Measurements from ENCODE around the gene SHB.
A peak's percentile ranks its signal among the peaks of the same experiment; 100 is the strongest.

The SHB gene, protein sequence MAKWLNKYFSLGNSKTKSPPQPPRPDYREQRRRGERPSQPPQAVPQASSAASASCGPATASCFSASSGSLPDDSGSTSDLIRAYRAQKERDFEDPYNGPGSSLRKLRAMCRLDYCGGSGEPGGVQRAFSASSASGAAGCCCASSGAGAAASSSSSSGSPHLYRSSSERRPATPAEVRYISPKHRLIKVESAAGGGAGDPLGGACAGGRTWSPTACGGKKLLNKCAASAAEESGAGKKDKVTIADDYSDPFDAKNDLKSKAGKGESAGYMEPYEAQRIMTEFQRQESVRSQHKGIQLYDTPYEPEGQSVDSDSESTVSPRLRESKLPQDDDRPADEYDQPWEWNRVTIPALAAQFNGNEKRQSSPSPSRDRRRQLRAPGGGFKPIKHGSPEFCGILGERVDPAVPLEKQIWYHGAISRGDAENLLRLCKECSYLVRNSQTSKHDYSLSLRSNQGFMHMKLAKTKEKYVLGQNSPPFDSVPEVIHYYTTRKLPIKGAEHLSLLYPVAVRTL

DNA sequence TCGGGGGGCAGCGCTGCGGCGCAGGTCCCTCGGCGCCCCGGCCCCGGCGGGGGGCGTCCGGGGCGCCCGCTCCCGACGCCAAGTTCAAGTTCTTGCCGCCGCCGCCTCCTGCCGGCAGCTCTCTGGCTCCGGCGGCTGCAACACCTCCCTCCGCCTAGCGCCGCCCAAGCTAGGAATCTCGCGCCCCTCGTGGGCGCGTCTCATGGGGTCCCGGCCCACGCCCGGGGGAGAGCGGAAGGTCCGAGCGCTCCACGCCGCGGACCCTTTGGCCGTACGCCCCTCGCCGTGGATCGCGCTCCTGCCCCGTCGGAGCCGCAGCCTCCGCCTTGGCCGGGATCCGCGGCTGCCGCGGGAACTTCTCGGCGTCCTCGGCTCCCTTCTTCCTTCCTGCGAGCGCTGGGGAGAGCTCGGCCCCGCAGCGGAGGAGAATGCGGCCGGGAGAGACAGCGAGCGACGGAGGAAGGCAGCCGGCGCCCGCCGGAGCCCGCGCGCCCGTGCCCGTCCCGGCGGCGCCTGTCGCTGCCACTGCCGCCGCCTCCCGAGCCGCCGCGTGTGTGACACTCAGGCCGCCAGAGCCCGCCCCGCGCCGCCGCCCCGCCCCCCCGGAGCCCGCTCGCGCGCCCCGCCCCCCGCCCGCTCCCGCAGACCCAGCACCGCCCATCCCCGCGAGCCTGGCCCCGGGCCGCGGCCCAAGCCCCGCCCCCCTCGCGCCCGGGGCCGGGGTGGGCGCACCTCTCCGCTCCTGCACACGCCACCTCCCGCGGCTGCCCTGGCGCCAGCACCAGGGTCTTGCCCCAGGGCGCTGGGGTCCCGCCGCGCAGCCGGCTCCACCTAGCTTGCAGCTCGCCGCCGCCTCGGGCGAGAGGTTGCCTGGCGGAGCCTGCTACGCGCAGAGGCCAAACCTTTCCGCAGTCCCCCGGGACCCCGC, at the start of gene SHB:
TSS of gene SHB (minus strand) at position 527 of the 928 bp plus-strand sequence. CDS start 582 bp downstream, outside the sequence.
- DNase-seq = peak; percentile 89

DNA sequence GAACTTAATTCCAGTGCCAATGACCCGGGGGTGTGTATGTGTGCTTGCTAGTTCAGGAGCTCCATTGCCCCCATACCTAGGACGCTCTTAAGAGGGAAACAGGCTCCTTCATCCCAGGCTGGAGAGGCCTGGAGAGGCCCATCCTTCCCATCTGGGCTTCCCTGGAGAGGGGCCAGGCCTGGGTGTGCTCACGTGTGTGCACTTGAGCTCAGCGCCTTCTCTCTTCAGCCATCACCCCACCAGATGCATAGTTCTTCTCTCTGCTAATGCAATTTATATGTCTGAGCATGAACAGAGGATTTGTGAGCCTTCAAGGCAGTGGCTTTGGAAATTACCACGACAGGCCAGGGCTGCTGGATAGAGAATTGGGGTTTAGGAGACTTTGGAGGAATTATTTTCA, 48.6 kb upstream of the SHB start:
- DNase-seq = peak; percentile 29

DNA sequence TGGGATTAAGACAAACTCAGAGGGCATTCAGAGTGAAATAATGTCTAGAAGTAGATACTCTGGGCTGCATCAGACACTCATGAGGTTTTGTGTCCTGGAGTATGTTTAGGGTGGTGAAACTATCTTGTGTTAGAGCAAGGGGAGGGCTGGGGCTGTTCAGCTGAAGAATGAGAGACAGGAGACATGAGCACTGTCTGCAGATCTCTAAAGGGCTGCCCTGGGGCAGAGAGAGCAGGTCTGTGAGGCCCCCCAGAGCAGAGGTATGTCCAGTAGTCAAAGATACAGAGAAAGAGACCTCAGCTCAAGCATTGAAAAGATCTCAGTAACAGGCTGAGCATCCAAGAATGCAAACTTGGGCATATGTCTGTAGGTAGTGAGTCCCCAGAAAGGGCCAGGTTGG, 45.9 kb upstream of the SHB start:
- no peak for DNase-seq

DNA sequence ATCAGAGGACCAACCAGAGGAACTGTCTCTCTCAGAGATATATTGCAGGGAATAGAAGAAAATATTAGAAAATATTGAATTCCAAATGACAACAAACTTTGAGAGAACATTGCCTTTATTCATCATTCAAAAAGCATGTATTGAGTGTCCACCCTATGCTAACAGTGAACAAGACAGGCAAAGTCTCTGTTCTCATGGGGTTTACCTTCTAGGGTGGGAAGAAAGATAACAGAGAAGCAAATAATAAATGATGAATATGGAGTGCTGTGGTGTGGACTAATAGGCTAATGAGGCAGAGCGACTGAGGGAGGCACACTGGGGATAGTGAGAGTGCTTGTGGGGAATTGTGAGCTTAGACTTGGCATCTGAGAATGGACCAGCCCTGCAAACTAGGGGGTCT, 43.4 kb upstream of the SHB start:
- DNase-seq = no peak

DNA sequence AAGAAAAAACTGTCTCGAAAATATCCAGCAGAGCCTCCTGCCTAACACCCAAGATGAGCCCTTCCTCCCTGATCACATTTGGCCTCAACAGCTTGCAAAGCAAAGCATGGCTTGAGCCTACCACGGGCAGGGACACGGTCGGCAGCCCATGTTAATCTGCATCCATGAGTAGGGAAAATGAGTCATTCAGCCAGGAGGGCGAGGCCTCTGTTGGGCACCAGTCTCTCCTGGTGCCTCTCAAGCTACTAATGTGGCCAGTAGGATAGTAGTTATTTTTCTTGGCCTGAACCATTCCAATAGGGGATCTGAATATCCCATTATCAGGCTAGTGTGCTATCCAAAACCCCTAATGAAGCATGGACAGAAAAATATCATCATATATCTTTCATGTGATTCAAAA, 43.0 kb upstream of the SHB start:
- DNase-seq = no peak

DNA sequence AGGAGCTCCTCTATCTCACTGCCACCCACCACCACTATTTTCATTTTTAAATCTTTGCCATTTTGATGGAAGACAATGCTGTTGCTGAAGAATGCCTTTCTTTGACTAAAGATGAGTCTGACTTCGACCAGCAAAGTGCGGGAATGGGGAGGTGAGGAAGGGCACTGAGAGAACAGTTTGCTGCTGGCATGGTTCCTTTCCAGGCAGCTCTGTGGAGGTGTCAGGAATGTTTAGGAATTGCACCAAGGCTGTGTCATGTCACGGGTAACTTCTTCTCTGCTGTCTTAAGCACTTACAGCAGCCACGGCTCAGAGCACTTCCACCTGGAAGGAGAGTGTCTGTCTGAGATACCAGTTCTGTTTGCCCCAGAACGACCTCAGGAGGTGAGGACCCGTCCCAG, 41.4 kb upstream of the SHB start:
- no peak for DNase-seq

DNA sequence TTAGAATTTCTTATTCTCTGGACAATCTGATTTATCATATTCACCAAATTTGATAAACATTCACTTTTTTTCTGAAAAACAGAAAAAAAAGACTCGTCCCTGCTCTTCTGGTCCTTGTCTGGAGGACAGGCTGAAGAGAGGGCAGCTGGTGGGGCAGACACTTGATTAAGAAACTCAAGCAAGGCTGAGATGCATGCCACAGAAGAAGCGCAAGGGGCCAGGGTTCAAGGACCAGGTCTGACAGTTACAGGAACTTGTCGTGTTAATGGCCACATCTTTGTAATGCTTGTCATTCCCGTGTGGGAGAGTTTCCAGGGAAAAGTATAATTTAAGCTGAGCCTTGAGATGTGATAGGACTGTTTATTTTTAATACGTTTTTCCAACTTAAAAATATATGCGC, 40.6 kb upstream of the SHB start:
- no peak for DNase-seq

DNA sequence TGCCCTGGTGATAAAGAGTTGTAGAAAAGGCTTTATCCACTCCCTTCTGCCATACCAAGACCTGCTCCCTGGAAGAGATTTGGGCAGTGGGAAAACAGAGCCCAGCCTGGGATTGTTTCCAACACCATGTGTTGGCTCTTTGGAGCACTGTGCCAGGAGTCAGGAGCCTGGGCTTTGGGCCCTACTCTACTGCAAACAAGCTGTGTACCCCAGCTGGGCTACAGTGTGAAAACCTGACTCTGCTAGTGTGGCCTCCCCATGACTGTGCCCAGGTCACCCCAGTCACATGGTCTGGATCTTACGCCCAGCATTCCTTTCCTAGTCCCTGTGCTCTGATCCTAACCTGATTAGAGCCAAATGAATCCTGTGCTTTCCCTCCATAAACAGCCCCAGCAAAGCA, 39.3 kb upstream of the SHB start:
- DNase-seq = no peak

DNA sequence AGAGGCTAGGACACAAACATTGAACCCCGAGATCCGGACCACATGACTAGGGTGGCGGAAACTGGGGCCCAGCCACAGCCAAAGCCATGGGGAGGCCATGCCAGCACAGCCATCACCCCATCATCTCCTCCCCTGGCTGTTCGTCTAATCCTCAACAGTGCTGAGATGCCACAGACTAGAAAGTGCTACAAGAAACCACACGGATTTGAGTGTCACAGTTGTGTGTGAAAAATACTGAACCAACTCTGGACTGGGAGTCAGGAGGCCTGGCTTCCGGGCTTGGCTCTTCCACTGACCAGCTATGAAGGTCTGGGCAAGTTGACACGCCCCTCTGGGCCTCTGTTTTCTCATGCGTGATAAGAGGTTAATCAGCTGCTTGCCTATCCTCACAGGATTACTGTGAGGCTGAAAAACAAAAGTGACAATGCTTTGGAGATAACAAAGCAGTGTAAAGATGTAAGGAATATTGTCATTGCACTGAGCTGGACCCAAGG, 38.8 kb upstream of the SHB start:
- DNase-seq = no peak

DNA sequence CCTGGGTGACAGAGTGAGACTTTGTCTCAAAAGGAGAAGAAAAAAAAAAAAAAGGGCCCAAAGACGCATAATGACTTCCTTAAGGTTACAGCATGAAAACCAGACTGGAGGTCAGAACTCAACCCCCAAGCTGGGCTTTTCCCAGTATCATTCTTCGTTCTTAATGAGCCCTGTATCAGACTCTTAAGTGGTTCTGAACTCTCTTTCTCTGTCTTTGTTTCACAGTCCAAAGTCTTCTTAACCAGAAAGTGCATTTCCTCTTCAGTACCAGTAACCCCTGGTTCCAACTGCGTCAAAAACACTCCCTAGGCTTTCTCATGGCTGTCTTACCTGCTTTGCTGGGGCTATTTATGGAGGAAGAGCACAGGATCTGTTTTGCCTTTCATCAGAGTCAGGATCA, 38.4 kb upstream of the SHB start:
- DNase-seq = no peak

DNA sequence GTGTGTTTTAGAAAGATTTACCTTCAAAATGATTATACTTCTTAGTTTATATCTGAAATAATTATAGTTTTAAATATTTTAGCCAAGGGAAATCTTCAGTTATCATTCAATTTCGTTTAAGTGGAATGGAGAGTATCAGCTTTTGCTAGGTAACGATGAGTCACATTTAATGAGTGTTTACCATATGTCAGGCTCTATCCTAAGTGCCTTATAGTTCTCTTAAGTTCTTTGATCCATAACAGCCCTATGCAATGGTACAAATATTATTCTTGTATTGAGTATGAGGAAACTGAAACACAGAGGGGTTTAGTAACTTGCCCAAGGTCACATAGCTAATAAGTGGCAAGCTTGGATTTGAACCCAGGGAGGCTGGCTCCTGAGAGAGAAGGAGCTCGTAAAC, 37.5 kb upstream of the SHB start:
- DNase-seq = no peak

DNA sequence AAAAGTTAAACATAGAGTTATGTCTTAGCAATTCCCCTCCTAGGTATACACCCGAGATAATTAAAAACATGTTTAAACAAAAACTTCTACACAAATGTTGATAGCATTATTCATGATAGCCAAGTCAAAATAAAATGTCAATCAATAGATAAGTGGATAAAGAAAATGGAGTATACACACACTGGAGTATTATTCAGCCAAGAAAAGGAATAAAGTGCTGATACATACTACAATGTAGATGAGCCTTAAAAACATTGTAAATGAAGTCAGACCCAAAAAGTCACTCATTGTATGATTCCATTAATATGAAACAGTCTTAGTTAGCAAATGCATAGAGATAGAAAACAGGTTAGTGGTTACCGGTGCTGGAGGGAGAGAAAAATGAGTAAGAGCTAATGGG, 34.3 kb upstream of the SHB start:
- no peak for DNase-seq

DNA sequence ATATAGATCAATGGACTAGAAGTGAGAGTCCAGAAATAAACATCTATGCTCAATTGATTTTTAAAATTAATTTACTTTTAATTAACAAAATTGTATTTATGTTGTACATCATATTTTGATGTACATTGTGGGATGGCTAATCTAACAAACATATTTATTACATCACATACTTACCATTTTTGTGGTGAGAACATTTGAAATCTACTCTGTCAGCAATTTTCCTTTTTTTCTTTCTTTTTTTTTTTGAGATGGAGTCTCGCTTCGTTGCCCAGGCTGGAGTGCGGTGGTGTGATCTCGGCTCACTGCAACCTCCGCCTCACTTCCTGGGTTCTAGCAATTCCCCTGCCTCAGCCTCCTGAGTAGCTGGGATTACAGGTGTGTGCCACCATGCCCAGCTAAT, 32.4 kb upstream of the SHB start:
- no peak for DNase-seq

DNA sequence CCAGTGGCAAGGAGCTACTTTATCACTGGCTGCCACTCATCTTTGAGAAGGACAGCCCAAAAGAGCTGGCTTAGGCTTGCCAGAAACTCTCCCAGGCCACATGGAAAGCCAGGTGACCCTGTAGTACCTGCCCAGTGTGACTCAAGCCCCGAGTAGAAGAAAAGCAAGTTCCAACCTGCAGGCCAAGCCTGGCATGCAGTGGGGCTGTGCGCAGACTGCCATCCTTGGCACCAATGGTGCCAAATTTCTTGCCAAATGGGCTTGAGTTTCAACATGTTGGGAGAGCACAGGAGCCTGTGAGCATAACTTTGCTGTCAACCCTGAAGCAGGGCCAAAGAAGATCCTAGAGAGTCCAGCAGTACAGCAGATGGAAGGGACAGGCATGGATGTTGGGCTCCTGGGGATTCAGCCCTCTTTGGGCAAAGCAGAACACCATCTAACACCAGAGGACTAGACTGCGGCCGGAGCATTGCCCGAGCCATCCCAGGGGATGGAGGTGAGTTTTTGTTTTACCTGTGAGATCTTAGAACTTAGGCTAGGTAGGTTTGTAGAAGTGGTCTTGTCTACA, 27.3 kb upstream of the SHB start:
- DNase-seq = no peak

DNA sequence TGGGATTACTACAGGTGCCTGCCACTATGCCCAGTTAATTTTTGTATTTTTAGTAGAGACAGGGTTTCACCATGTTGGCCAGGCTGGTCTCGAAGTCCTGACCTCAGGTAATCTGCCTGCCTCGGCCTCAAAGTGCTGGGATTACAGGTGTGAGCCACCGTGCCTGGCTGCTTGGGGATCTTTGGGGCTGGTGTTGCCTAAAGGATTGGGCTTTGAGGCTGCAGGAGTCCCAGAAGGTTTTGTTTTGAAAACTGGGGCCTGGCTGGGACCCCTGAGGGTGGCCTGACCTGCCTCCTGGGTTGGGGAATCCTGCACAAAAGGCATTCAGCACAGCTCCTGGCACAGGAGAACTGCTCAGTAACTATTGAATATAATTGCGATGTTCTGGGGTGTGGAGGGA, 25.1 kb upstream of the SHB start:
- no peak for DNase-seq

DNA sequence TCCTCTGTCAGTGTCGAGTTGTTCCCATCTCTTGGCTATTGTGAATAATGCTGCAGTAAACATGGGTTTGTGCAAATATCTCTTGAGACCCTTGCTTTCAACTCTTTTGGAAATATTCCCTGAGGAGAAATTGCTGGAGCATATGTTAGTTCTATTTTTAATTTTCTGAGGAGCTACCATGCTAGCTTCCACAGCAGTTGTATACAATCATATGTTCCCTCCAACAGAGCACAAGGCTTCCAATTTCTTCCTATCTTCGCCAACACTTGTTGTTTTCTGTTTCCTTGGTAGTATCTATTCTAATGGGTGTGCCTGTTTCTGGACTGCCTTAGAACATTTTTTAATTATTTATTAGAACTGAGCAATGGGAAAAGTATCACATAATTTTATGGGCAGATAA, 23.6 kb upstream of the SHB start:
- DNase-seq = no peak

DNA sequence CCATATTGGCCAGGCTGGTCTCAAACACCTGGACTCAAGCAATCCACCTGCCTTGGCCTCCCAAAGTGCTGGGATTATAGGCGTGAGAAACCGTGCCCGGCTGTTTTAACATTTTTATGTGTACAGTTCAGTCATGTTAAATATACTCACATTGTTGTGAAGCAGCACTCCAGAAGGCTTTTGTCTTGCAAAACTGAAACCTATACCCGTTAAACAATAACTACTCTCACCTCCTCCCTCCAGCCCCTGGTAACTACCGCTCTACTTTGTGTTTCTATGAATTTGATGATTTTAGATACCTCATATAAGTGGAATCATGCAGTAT, 23.1 kb upstream of the SHB start:
- no peak for DNase-seq

DNA sequence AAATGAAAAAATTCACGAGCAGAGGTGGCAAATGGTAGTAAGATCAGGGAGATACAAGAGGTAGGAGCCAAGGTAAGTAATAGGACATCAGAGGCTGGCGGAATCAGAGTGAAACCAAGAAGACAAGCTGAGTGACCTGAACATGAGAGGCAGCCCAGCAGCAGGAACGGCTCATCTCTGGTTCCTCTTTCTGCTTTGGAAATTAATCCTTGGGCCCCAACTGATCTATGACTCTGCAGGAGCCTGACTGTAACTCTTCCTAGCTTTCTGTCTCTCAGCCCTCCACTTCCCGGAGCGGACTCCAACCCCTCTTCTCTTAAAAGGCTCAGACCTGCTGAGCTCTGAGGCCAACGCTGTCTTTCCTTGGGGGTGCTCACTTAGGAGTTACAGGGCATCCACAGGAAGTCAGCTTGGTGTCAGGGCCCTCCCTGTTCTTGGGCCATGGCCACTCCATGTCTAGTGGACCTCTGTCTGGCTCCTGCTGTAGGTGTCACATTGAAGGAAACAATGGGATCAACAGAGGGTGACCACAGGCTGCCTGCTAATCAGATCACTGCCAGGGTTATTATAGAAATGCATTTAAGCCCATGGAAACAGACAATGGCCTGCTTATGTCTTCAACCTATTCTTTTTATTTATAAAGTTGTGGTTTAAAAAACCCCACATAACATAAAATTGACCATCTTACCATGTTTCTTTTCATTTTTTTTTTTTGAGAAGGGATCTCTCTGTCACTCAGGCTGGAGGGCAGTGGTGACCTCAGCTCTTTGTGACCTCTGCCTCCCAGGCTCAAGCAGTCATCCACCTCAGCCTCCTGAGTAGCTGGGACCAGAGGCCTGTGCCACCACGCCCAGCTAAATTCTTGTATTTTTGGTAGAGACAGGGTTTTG, 22.5 kb upstream of the SHB start:
- DNase-seq = no peak

DNA sequence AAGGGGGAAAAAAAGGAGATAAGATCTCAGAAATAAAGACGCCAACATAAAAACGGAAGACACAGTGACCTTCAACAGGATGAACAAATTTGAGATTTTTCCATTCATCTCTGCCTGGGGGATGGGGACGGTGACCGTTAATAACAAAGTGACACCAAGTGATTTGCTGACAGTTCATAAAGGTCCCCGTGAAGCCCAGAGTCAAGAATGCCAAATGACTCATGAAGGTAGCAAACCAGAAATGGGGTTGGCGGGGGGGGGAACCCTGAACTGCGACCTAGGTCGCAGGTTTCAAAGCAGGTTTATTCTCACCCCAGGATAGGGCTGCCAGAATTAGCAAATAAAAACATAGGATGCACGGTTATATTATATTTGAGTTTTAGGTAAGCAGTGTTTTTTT, 21.1 kb upstream of the SHB start:
- DNase-seq = no peak

DNA sequence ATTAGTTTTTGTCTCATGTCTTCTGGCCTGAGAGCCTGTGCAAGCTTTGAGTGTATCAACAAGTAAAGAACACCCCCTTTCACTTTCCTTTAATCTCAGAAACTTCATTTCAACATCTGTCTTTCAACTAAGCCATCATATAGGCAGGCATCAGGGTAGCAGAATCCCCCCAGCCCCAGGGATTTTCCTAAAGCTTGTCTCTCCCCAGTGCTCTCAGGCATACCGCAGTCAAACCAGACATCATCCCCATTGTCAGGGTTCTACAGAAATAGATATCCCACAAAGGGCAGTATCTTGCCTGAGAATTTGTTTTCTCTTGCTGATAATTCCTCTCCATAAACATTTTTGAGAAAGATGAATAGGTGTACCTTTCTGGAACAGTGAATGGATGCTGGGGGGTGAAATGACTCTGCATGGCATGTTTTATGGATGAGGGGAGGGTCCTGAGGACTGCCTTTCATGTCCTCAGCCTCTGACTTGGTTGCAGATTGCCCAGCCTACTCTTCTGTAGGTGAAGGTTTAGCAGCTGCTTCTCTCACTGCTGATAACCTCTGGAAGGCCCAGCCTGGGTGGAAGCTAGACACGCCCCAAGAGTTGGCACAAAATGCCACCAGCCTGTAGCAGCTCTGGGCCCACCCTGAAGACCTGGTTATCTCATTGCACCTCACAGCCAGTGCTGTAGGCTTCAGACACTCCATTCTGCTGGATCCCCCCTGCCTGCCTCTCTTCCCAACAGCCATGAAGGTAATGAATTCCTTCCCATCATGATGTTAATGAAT, 20.5 kb upstream of the SHB start:
- DNase-seq = no peak

Data from right hindlimb (tissue), 1 donor.